ENCODE measurements around the gene CHCHD3. TPM values are rescaled to one million over a fixed set of nuclear protein-coding genes. Genes with fewer than 3 reads are reported as not detected.

Gene CHCHD3
- total RNA-seq, 1 experiment from 2014 or later = 100 TPM

GRCh38 chr7:132804849-132805485 is 276.9 kb downstream of the CHCHD3 start:
- DNase-seq = no peak
- H3K36me3 ChIP-seq (ENCODE audit: low read depth) = no peaks in the 10 kb centered on the region

GRCh38 chr7:132800522-132800921 is 281.4 kb downstream of the CHCHD3 start:
- Histone ChIP-seq H3K9me3 (ENCODE audit: insufficient read depth, low read depth) (no peaks in the 10 kb centered on the region), H3F3A (ENCODE audit: insufficient read depth, low read depth) (no peaks in the 10 kb centered on the region), H3K27me3 (ENCODE audit: insufficient read depth, low read depth) (no peaks in the 10 kb centered on the region), H4K20me1 (ENCODE audit: insufficient read depth) (no peaks in the 10 kb centered on the region; the same call in 1 of the 2 replicates), H3K4me1 (replicated peaks; ENCODE audit: insufficient read depth) (no peaks in the 10 kb centered on the region), H3K79me2 (ENCODE audit: low read depth) (no peaks in the 10 kb centered on the region), H3K4me3 (no peak overlapping the region), H2AFZ (no peak overlapping the region), H3K36me3 (ENCODE audit: low read depth) (no peaks in the 10 kb centered on the region), H3K9me2 (ENCODE audit: insufficient read depth) (peaks cover 4% of the 10 kb centered on the region; the same call in 1 of the 2 replicates), H3K27ac (no peak overlapping the region), H3K4me2 (no peak overlapping the region)
- POLR2A ChIA-PET (ENCODE audit: unreplicated experiment) = no interaction called here
- TF ChIP-seq EZH2 (IDR thresholded peaks at IDR 0.05; ENCODE audit: low read depth) (no peak), CTCF (conservative IDR thresholded peaks at IDR 0.05) (no peak)
- no peak for DNase-seq
- intact Hi-C loops (cut with micrococcal nuclease; ENCODE audit: unreplicated experiment) = no loop called here
- CTCF ChIA-PET = interaction anchor here (0.6 kb wide), 1 partner anchor 28 kb away, joined by 3 read pairs; no protein-coding TSS in a partner anchor
- no TSS peak for BruUV-seq (replicated peaks)

More at GRCh38 chr7:132804849-132805485, 276.9 kb downstream of the CHCHD3 start:
- POLR2A ChIA-PET (ENCODE audit: unreplicated experiment) = no interaction called here
- Histone ChIP-seq H3K4me1 (replicated peaks; ENCODE audit: insufficient read depth) (no peaks in the 10 kb centered on the region), H3K9me3 (ENCODE audit: insufficient read depth, low read depth) (no peaks in the 10 kb centered on the region), H3K9me2 (ENCODE audit: insufficient read depth) (peaks cover 4% of the 10 kb centered on the region; the same call in 1 of the 2 replicates), H3K4me2 (no peak overlapping the region), H3K27me3 (ENCODE audit: insufficient read depth, low read depth) (no peaks in the 10 kb centered on the region), H3K4me3 (no peak overlapping the region), H3F3A (ENCODE audit: insufficient read depth, low read depth) (no peaks in the 10 kb centered on the region), H3K79me2 (ENCODE audit: low read depth) (no peaks in the 10 kb centered on the region), H4K20me1 (ENCODE audit: insufficient read depth) (no peaks in the 10 kb centered on the region), H3K27ac (no peak overlapping the region), H2AFZ (no peak overlapping the region)
- intact Hi-C loops (cut with micrococcal nuclease; ENCODE audit: unreplicated experiment) = no loop called here
- CTCF ChIA-PET = no interaction called here
- no peak for TF ChIP-seq EZH2 (IDR thresholded peaks at IDR 0.05; ENCODE audit: low read depth)
- no peak for TF ChIP-seq CTCF (conservative IDR thresholded peaks at IDR 0.05)
- no TSS peak for BruUV-seq (replicated peaks)

GRCh38 chr7:132799081-132799413 is 282.8 kb downstream of the CHCHD3 start:
- ChIA-PET CTCF (no interaction called here), POLR2A (ENCODE audit: unreplicated experiment) (no interaction called here)
- H3K4me2 ChIP-seq = no peak overlapping the region
- no peaks in the 10 kb centered on the region for H3K79me2 ChIP-seq (ENCODE audit: low read depth)
- no peaks in the 10 kb centered on the region; the same call in 1 of the 2 replicates for H4K20me1 ChIP-seq (ENCODE audit: insufficient read depth)
- no TSS peak for BruUV-seq (replicated peaks)
- no peak for DNase-seq
- no peaks in the 10 kb centered on the region for H3K4me1 ChIP-seq (replicated peaks; ENCODE audit: insufficient read depth)
- H2AFZ ChIP-seq = no peak overlapping the region
- intact Hi-C loops (cut with micrococcal nuclease; ENCODE audit: unreplicated experiment) = no loop called here
- no peak overlapping the region for H3K27ac ChIP-seq
- no peaks in the 10 kb centered on the region for H3K9me3 ChIP-seq (ENCODE audit: insufficient read depth, low read depth)
- no peaks in the 10 kb centered on the region for H3F3A ChIP-seq (ENCODE audit: insufficient read depth, low read depth)
- TF ChIP-seq CTCF (conservative IDR thresholded peaks at IDR 0.05) = no peak
- no peak for TF ChIP-seq EZH2 (IDR thresholded peaks at IDR 0.05; ENCODE audit: low read depth)
- no peaks in the 10 kb centered on the region for H3K36me3 ChIP-seq (ENCODE audit: low read depth)
- peaks cover 4% of the 10 kb centered on the region; the same call in 1 of the 2 replicates for H3K9me2 ChIP-seq (ENCODE audit: insufficient read depth)
- no peak overlapping the region for H3K4me3 ChIP-seq
- no peaks in the 10 kb centered on the region for H3K27me3 ChIP-seq (ENCODE audit: insufficient read depth, low read depth)

Data from PC-9 (cell line).